Left lung (tissue), 10 donors: ENCODE measurements around the gene HAUS7. TPM values are rescaled to one million over a fixed set of nuclear protein-coding genes. Genes with fewer than 3 reads are reported as not detected.

Experiments
- ATAC-seq: fragments of 200-7000 bp; cut with Tn5 transposase; one replicate; pipeline ENCODE4 v1.9.1; 2020; ENCODE audit warnings: moderate library complexity
- DNase-seq, 4 donors: peaks; one replicate each; pipeline ENCODE4 v3.0.0-alpha.2; 2013 to 2020
- H3K27ac ChIP-seq, 2 donors: fragments of 200-600 bp; sonication (generic) in 1 of 2; one replicate each; pipeline versions ENCODE4 v1.5.0 to v1.8.0; 2020 to 2021
- H3K27me3 ChIP-seq, 2 donors: fragments of 200-600 bp; sonication (generic) in 1 of 2; one replicate each; pipeline versions ENCODE4 v1.5.0 to v1.8.0; 2020 to 2021
- H3K36me3 ChIP-seq, 2 donors: fragments of 200-600 bp; sonication (generic) in 1 of 2; one replicate each; pipeline versions ENCODE4 v1.5.0 to v1.8.0; 2020 to 2021
- H3K4me1 ChIP-seq, 2 donors: fragments of 200-600 bp; one replicate each; pipeline ENCODE4 v1.8.0; 2021
- H3K4me3 ChIP-seq, 2 donors: fragments of 200-600 bp; sonication (generic) in 1 of 2; one replicate each; pipeline versions ENCODE4 v1.5.0 to v1.8.0; 2020 to 2021; ENCODE audit warnings: mild to moderate bottlenecking in 1 of 2
- H3K9me3 ChIP-seq, 2 donors: fragments of 200-600 bp; sonication (generic) in 1 of 2; one replicate each; pipeline versions ENCODE4 v1.5.0 to v1.8.0; 2020 to 2021
- CTCF ChIP-seq, 2 donors: fragments of 200-600 bp; sonication (generic) in 1 of 2; IDR thresholded peaks; one replicate each; pipeline versions ENCODE4 v1.5.0 to v1.8.0; 2021; ENCODE audit warnings: antibody characterized with exemption in 2 of 2
- intact Hi-C, 2 donors: fragments of 100-400 bp; cut with DNase I; formaldehyde crosslinking; loops; one replicate each; pipeline versions ENCODE4 v1.11.2 to v1.14.2; 2022
- polyA plus RNA-seq, 6 donors: library from polyadenylated mRNA; unstranded; fragments of 120-200 nt; gene quantifications; one replicate each; pipeline ENCODE4 v1.2.1, GENCODE V29; 2013; ENCODE audit not compliant: insufficient read length in 6 of 6
- total RNA-seq, 2 donors: library from RNA; stranded (reverse); fragmentation: NEBNext Ultra II Directional; extraction: Animal tissue kit (Norgen Biotek cat#: 25700); gene quantifications; one replicate each; pipeline ENCODE4 v1.2.1, GENCODE V29; 2021
- donor health status: DM: no; HTN: yes; CAD: no.
- donor health status: DM: no; HTN: no; CAD: no.

The HAUS7 gene
- total and polyA plus RNA-seq, 8 donors = 20.1 to 42.4 (median 33.7) TPM

- Histone ChIP-seq H3K27me3 (peaks cover 0 to 3% of the 10 kb centered on the region in 2 donors), H3K4me1 (peaks cover 4 to 21% of the 10 kb centered on the region in 2 donors), H3K4me3 (peak overlapping the region; percentile 45 to 70), H3K36me3 (peaks cover 0 to 7% of the 10 kb centered on the region in 2 donors), H3K27ac (peak overlapping the region in 1 of 2 donors; percentile 73), H3K9me3 (no peaks in the 10 kb centered on the region)
- ATAC-seq (peak; percentile 22), DNase-seq (no peak)
- no peak for TF ChIP-seq CTCF (IDR thresholded peaks at IDR 0.05)
- intact Hi-C loops = no loop called here
Measured at GRCh38 chrX:153469811-153470410, 465 bp downstream of the HAUS7 start.

- no peaks in the 10 kb centered on the region for H3K9me3 ChIP-seq
Measured at GRCh38 chrX:153468008-153468580, 2.3 kb downstream of the HAUS7 start.

DNA sequence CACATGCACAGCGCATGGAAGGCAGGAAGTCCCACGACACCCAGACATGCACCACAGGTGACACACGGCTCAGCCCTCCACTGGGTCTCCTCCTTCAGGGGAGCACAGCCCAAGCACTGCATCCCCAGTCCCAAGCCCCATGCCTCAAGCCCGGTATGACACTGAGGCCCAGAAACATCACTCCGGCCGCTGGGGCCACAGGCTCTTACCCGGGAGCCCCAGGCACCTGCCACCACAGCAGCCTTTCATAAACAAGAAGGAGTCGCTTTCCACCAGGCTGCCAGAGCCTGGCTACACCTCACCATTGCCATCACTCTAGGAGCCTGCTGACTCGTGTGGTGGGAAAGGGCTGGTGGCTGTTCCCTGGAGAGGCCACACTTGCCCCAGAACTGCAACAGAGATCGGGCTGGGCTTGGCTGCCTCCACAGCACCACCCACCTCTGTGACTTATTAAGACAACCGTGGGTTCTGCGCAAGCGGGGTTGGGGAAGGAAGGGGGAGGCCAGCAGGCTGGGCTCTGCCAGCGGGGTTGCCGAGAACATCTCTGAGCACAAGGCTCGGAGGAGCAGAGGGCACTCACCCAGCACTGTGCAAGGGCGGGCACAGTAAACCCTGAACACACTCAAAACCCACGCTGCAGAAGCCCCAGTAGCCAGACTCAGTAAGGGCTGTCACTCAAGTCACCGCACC, 4.5 kb downstream of the HAUS7 start:
- no peak overlapping the region for H3K27ac ChIP-seq
- H3K4me3 ChIP-seq = no peak overlapping the region
- peaks cover under 1 to 13% of the 10 kb centered on the region in 2 donors for H3K4me1 ChIP-seq
- no peak for TF ChIP-seq CTCF (IDR thresholded peaks at IDR 0.05)
- ATAC-seq = no peak
- H3K9me3 ChIP-seq = no peaks in the 10 kb centered on the region
- DNase-seq = no peak
- H3K36me3 ChIP-seq = peaks cover 0 to 21% of the 10 kb centered on the region in 2 donors
- intact Hi-C loops = no loop called here
- no peaks in the 10 kb centered on the region for H3K27me3 ChIP-seq

More at GRCh38 chrX:153468008-153468580, 2.3 kb downstream of the HAUS7 start:
- Histone ChIP-seq H3K4me1 (peaks cover 4 to 17% of the 10 kb centered on the region in 2 donors), H3K27me3 (no peaks in the 10 kb centered on the region), H3K27ac (no peak overlapping the region), H3K36me3 (peaks cover 0 to 12% of the 10 kb centered on the region in 2 donors), H3K4me3 (no peak overlapping the region)
- intact Hi-C loops = no loop called here
- no peak for TF ChIP-seq CTCF (IDR thresholded peaks at IDR 0.05)
- no peak for ATAC-seq
- no peak for DNase-seq

GRCh38 chrX:153464116-153464515, 6.3 kb downstream of the HAUS7 start:
- ATAC-seq (no peak), DNase-seq (peak in 1 of 4 donors; percentile 10)
- intact Hi-C loops = no loop called here
- no peak overlapping the region for H3K4me3 ChIP-seq
- H3K4me1 ChIP-seq = peaks cover 0 to 6% of the 10 kb centered on the region in 2 donors
- H3K9me3 ChIP-seq = no peaks in the 10 kb centered on the region
- no peak overlapping the region for H3K27ac ChIP-seq
- H3K27me3 ChIP-seq = no peaks in the 10 kb centered on the region
- peaks cover 0 to 21% of the 10 kb centered on the region in 2 donors for H3K36me3 ChIP-seq
- TF ChIP-seq CTCF (IDR thresholded peaks at IDR 0.05) = no peak

- ATAC-seq (no peak), DNase-seq (peak in 1 of 4 donors; percentile 39)
- Histone ChIP-seq H3K27ac (no peak overlapping the region), H3K27me3 (no peaks in the 10 kb centered on the region), H3K4me3 (no peak overlapping the region), H3K9me3 (no peaks in the 10 kb centered on the region), H3K4me1 (peaks cover 0 to under 1% of the 10 kb centered on the region in 2 donors), H3K36me3 (peaks cover 0 to 21% of the 10 kb centered on the region in 2 donors)
- no peak for TF ChIP-seq CTCF (IDR thresholded peaks at IDR 0.05)
- intact Hi-C loops = no loop called here
Measured at GRCh38 chrX:153463556-153463955, 6.8 kb downstream of the HAUS7 start.
